GM19240 (cell line): ENCODE data around the gene ZBTB48.
"Not testable (repeated sequence)": the region's sequence is repeated elsewhere in the genome, so short reads cannot be mapped to it uniquely, and the experiment has no call there.

ENCODE experiments used
- DNase-seq: peaks from one replicate; pipeline ENCODE4 v3.0.0; 2011; ENCODE audit warnings: low spot score; ENCODE audit not compliant: insufficient read length

Gene ZBTB48

GRCh38 chr1:6632588-6633514, 53.1 kb downstream of the ZBTB48 start:
- DNase-seq = no peak

DNA sequence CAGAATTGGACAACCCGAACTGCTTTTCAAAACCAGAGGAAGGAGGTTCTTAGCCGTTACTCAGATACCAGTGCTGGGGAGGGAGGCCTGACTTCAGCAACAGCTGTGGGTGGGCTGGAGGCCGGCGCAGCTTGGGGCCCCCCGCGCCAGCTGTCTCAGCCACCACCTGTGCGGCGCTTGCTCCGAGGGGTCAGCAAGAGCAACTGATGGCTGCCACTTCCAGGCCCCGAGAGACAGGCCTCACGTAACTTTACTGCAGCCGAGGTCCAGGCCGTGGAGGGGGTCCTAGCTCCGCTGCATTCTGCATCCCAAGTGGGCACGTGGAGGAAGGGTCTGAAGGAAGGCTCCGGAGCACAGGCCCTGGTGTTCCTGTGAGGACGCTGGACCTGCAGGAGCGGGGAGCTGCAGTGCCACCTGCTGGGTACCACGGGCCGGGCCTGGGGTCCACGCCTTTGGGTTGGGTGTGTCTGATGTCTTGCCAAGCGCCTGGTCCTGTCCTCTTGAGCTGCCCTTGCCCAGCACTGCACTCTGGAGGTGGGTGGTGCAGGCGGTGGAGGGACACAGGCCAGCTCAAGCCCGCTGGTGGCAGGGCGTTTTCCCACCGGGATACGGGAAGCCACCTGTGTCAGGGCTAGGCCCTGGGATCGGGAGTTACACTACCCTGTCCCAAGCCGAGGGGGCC, 54.7 kb downstream of the ZBTB48 start:
- DNase-seq = no peak

- DNase-seq = no peak
These were observed 55.5 kb downstream of the ZBTB48 start for GRCh38 chr1:6635161-6635909.

DNA sequence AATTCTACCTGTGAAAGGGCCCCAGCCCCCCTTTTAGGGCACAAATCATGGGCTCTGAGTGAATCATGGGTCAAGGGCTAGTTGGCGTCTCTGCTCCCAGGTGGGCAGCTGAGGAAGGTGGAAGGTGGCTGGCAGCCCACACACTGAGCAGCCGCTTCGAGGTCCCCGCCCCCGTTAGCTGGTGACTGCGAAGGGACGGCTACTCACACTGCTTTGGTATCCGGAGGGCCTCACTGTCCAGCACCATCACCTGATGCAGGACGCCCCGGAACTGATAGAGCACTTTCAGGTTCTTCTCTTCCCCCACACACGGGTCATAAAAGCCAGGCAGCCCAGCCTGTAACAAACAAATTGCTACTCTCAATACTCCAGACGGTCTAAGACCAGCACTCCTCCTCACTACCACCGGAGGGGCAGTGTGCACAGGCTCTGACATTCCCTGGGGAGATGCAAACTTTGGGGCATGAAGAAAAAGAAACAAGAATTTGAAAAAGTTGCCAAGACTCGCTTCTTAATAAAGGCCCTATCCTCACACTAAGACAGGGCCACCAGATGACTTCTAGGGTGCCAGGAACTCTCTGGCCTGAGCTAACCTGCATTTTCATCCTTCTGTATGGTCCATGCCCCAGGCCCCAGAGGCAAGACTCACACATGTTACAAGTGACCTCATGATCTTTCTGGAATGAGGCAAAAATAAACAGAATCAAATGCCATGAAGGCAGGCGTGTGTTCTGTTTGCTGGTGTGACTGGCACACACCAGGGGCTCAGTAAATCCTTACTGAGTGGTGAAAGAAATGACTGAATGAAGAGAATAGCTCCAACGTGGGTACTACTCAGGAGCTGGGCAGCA, 56.3 kb downstream of the ZBTB48 start:
- no peak for DNase-seq

DNA sequence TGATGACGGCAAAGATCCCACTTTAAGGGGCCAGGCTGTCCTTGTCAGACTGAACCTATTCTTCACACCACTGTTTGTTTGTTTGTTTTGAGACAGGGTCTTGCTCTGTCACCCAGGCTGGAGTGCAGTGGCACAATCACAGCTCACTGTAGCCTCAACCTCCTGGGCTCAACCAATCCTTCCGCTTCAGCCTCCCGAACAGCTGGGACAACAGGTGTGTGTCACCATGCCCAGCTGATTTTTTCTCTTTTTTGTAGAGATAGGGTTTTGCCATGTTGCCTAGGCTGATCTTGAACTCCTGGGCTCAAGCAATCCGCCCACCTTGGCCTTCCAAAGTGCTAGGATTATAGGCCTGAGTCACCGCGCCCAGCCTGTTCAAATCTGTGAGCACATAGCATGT, 57.0 kb downstream of the ZBTB48 start:
- DNase-seq = not testable (repeated sequence)

DNA sequence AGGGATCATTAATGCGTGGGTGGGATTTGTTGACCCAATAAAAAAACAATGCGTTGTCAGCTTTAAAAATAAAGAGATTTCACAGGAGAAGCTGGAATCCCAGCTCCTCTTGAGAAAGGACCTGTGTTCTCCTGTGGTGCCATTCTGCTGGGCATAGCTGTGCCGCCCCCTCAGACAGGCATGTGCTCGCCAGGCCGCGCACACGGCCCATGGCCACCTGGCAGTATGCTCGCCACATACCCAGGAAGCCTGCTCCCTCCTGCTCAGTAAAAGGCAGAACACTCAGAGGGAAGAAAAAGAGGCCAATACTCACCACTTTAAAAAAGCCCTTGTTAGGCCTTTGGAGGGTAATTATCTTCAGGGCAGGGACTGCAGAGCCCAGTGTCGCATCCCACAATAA, 58.0 kb downstream of the ZBTB48 start:
- no peak for DNase-seq

DNA sequence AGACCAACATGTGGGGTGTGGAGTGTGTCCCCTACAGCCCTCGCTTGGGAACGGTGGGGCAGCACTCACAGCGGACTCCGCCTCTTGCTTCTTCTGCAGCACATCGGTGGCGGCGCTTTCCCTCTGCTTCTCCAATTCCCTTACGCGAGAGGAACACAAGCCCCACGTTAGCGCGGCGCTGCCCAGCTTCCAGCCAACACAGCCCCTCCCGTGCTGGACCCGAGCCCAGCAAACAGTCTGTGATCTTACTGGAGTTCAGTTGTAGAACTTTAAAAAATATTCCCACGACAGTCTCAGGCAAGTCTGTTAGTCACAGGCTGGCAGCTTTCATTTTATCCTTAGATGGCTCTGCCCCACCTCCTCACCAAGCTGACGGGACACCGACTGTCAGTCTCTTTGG, 58.4 kb downstream of the ZBTB48 start:
- no peak for DNase-seq
